Esophagus muscularis mucosa (tissue), 2 donors: ENCODE data around the gene BBS1.

Source experiments
- POLR2A ChIP-seq: fragments of 450-650 bp; IDR thresholded peaks from one replicate; pipeline ENCODE4 v1.6.1; 2017; ENCODE audit warnings: antibody characterized with exemption, moderate library complexity, mild to moderate bottlenecking, low read depth
- POLR2AphosphoS5 ChIP-seq, 2 donors: sonication (generic); formaldehyde crosslinking; IDR thresholded peaks; one replicate each; pipeline ENCODE4 v1.6.1; 2017; ENCODE audit warnings: antibody characterized with exemption in 2 of 2

GRCh38 chr11:66523611-66524010 is 13.2 kb downstream of the BBS1 start:
- TF ChIP-seq POLR2A (no peak), POLR2AphosphoS5 (IDR thresholded peaks at IDR 0.05) (no peak)
